B cell (primary cell): Measurements from ENCODE around the gene KLHL3.

Experiments used
- EZH2 ChIP-seq: IDR thresholded peaks from 2 replicates; pipeline ENCODE4 v1.6.1; 2012; ENCODE audit warnings: borderline replicate concordance, low read depth, mild to moderate bottlenecking, moderate library complexity, low read length; ENCODE audit not compliant: insufficient read depth, poor library complexity, severe bottlenecking
- TF ChIP-seq, protein P1 (sequence below): fragments of 200-600 bp; IDR thresholded peaks from one replicate; pipeline ENCODE4 v1.8.0; 2022; ENCODE audit warnings: antibody characterized with exemption, mild to moderate bottlenecking

GRCh38 chr5:137703565-137703964 lies 32.3 kb downstream of the KLHL3 start:
- TF ChIP-seq, protein P1, sequence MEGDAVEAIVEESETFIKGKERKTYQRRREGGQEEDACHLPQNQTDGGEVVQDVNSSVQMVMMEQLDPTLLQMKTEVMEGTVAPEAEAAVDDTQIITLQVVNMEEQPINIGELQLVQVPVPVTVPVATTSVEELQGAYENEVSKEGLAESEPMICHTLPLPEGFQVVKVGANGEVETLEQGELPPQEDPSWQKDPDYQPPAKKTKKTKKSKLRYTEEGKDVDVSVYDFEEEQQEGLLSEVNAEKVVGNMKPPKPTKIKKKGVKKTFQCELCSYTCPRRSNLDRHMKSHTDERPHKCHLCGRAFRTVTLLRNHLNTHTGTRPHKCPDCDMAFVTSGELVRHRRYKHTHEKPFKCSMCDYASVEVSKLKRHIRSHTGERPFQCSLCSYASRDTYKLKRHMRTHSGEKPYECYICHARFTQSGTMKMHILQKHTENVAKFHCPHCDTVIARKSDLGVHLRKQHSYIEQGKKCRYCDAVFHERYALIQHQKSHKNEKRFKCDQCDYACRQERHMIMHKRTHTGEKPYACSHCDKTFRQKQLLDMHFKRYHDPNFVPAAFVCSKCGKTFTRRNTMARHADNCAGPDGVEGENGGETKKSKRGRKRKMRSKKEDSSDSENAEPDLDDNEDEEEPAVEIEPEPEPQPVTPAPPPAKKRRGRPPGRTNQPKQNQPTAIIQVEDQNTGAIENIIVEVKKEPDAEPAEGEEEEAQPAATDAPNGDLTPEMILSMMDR, result no peak
- no peak for TF ChIP-seq EZH2
